Endothelial cell of umbilical vein (primary cell): ENCODE data around the gene TM2D1. TPM values are rescaled to one million over a fixed set of nuclear protein-coding genes. Genes with fewer than 3 reads are reported as not detected.

Experiments used
- BruUV-seq: library from RNA; stranded (reverse); fragments of 400-500 nt; replicated peaks from 2 replicates; lab custom pipeline; 2021; lab: Mats Ljungman, UMichigan
- CTCF ChIA-PET: fragments of 300-600, 350-600 bp; sonication (Branson Sonifier 250); formaldehyde crosslinking; loops from one replicate; lab custom pipeline; 2021; ENCODE audit warnings: antibody characterized with exemption, inconsistent platforms; lab: Charles Lee
- POLR2A ChIA-PET: fragments of 300-600, 350-600 bp; sonication (Branson Sonifier 250); formaldehyde crosslinking; loops from one replicate; lab custom pipeline; 2021; ENCODE audit warnings: antibody characterized with exemption, inconsistent platforms; lab: Charles Lee
- DNase-seq: peaks from one replicate; pipeline ENCODE4 v3.0.0-alpha.2; 2011; ENCODE audit warnings: low read depth, low spot score
- FAIRE-seq: peaks from 2 replicates; lab custom pipeline; 2011; peaks lifted over from hg19 to GRCh38; lab: Jason Lieb, UNC
- H2AFZ ChIP-seq: 2 replicates; pipeline ENCODE4 v1.6.0; 2012; ENCODE audit warnings: low read depth, low read length, control low read depth, inconsistent platforms
- H3K27ac ChIP-seq: 2 replicates; pipeline ENCODE4 v1.5.1; 2011; ENCODE audit warnings: low read depth, mild to moderate bottlenecking, control low read depth, low read length, moderate library complexity; ENCODE audit not compliant: insufficient read depth
- H3K27me3 ChIP-seq, 2 experiments: 2 replicates each; pipeline versions ENCODE4 v1.6.0 to v1.6.1; 2011; ENCODE audit warnings: low read length in 2 of 2, mixed read lengths in 1 of 2; ENCODE audit not compliant: control insufficient read depth in 2 of 2, insufficient read depth in 2 of 2
- H3K36me3 ChIP-seq, 2 experiments: 2 replicates in 1 of 2; 3 replicates in 1 of 2; pipeline ENCODE4 v1.5.1; 2011; ENCODE audit warnings: low read length in 2 of 2, mild to moderate bottlenecking in 1 of 2, moderate library complexity in 1 of 2; ENCODE audit not compliant: control insufficient read depth in 2 of 2, insufficient read depth in 2 of 2; ENCODE audit errors: extremely low read depth in 1 of 2
- H3K4me1 ChIP-seq: 3 replicates; pipeline ENCODE4 v1.5.1; 2011; ENCODE audit warnings: mild to moderate bottlenecking, low read length; ENCODE audit not compliant: control insufficient read depth, insufficient read depth; ENCODE audit errors: extremely low read depth
- H3K4me2 ChIP-seq: 2 replicates; pipeline ENCODE4 v1.6.1; 2011; ENCODE audit warnings: low read length, control low read depth, mixed read lengths; ENCODE audit not compliant: insufficient read depth
- H3K4me3 ChIP-seq, 3 experiments: fragments of 200-600 bp in 1 of 3; sonication (generic), shearing (Covaris generic) in 1 of 3; replicated peaks in 1 of 3; 2 replicates each; pipeline ENCODE4 v1.5.1; 2011 to 2016; ENCODE audit warnings: control low read depth in 3 of 3, low read length in 3 of 3, mild to moderate bottlenecking in 2 of 3, inconsistent platforms in 1 of 3, low read depth in 1 of 3, moderate library complexity in 1 of 3; ENCODE audit not compliant: insufficient read depth in 1 of 3
- H3K79me2 ChIP-seq: 2 replicates; pipeline ENCODE4 v1.6.0; 2012; ENCODE audit warnings: low read length, inconsistent platforms; ENCODE audit not compliant: control insufficient read depth, insufficient read depth
- H3K9ac ChIP-seq: replicated peaks from 2 replicates; pipeline ENCODE3; 2011; ENCODE audit warnings: low read length, control low read depth; ENCODE audit not compliant: insufficient read depth; ENCODE audit errors: extremely low read depth
- H3K9me1 ChIP-seq: replicated peaks from 3 replicates; pipeline ENCODE4 v1.6.0; 2011; ENCODE audit warnings: mild to moderate bottlenecking, low read length; ENCODE audit not compliant: control insufficient read depth, insufficient read depth; ENCODE audit errors: extremely low read depth
- H3K9me3 ChIP-seq: replicated peaks from 2 replicates; pipeline ENCODE4 v1.5.1; 2012; ENCODE audit warnings: low read length, inconsistent platforms; ENCODE audit not compliant: control insufficient read depth, insufficient read depth
- H4K20me1 ChIP-seq: replicated peaks from 2 replicates; pipeline ENCODE3; 2011; ENCODE audit warnings: mild to moderate bottlenecking, low read length; ENCODE audit not compliant: control insufficient read depth, insufficient read depth; ENCODE audit errors: extremely low read depth
- CTCF ChIP-seq, 2 donors: IDR thresholded peaks; 1 replicate in 1 of 2; 2 replicates in 1 of 2; pipeline ENCODE4 v1.5.1; 2011; ENCODE audit warnings: low read length in 2 of 2, mild to moderate bottlenecking in 2 of 2, moderate library complexity in 2 of 2, control low read depth in 1 of 2, inconsistent platforms in 1 of 2, low read depth in 1 of 2; ENCODE audit not compliant: insufficient read depth in 1 of 2; ENCODE audit errors: extremely low read depth in 1 of 2
- EZH2 ChIP-seq: IDR thresholded peaks from 2 replicates; pipeline ENCODE4 v1.6.1; 2012; ENCODE audit warnings: borderline replicate concordance, low read depth, mild to moderate bottlenecking, moderate library complexity, low read length, inconsistent platforms; ENCODE audit not compliant: severe bottlenecking
- FOS ChIP-seq: IDR thresholded peaks from 2 replicates; pipeline ENCODE4 v1.6.1; 2011; ENCODE audit warnings: mild to moderate bottlenecking, low read length, moderate library complexity, borderline replicate concordance; ENCODE audit not compliant: insufficient read depth
- GATA2 ChIP-seq: IDR thresholded peaks from 2 replicates; pipeline ENCODE4 v1.7.0; 2011; ENCODE audit warnings: low read depth, mild to moderate bottlenecking, moderate library complexity, mixed read lengths, low read length; ENCODE audit not compliant: insufficient read length, insufficient read depth
- JUN ChIP-seq: IDR thresholded peaks from 2 replicates; pipeline ENCODE4 v1.6.1; 2011; ENCODE audit warnings: borderline replicate concordance, low read depth; ENCODE audit not compliant: insufficient read length, insufficient read depth
- MYC ChIP-seq: IDR thresholded peaks from one replicate; pipeline ENCODE4 v1.6.1; 2011; ENCODE audit warnings: mild to moderate bottlenecking, low read depth, low read length
- POLR2A ChIP-seq: IDR thresholded peaks from 2 replicates; pipeline ENCODE4 v1.6.1; 2012; ENCODE audit warnings: low read depth, mild to moderate bottlenecking, control low read depth, low read length
- POLR2AphosphoS5 ChIP-seq: IDR thresholded peaks from 2 replicates; pipeline ENCODE4 v1.6.1; 2012; ENCODE audit warnings: low read depth, mild to moderate bottlenecking, control low read depth, low read length, moderate library complexity; ENCODE audit not compliant: insufficient read depth
- dilution Hi-C: fragments of 300-500 bp; cut with MboI; formaldehyde crosslinking; loops from one replicate; pipeline ENCODE4 v1.15.0; 2019; ENCODE audit warnings: low sequenced_read_pairs; ENCODE audit not compliant: extremely low pct_ligation_motif_present
- intact Hi-C: fragments of 100-400 bp; cut with micrococcal nuclease; formaldehyde crosslinking; loops from one replicate; pipeline ENCODE4 v1.10.0; 2022
- polyA plus RNA-seq, 4 experiments: library from polyadenylated mRNA; depleted of rRNA in 3 of 4; stranded (reverse) in 3 of 4; unstranded in 1 of 4; fragments of >200 nt; gene quantifications; 2 replicates each; pipeline versions ENCODE4 v1.2.1 to v1.2.3, GENCODE V29; 2011 to 2012; ENCODE audit warnings: missing spikeins in 1 of 4
- total RNA-seq: library from RNA; stranded (reverse); gene quantifications from 2 replicates; pipeline ENCODE4 v1.2.3, GENCODE V29; 2021
- TF ChIP-seq, protein P1 (sequence below): IDR thresholded peaks from 2 replicates; pipeline ENCODE4 v1.6.1; 2011; ENCODE audit not compliant: insufficient read depth, insufficient read length

Gene TM2D1
- total and polyA plus RNA-seq, 2 donors (not counting 3 experiments of a cell fraction or from before 2014, with no cell fraction given): 37.5 to 50.0 TPM

DNA sequence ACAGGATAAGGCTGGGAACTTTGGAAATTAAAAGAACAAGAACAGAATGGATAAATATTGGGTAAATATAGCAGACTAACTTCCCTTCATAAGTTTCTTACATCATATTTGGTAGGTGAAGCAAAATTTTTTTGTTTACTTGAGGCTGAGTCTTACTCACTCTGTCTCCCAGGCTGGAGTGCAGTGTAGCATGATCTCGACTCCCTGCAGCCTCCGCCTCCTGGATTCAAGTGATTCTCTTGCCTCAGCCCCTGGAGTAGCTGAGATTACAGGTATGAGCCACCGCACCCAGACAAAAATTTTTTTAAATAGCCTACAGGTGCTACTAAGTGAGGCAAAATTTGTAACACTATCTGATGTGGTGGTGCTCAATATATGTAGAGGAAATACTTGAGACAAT is 50.7 kb downstream of the TM2D1 start:
- ChIA-PET CTCF (interaction anchor here (1.2 kb wide), 1 partner anchor 10 kb away, joined by 3 read pairs; no protein-coding TSS in a partner anchor), POLR2A (no interaction called here)
- Histone ChIP-seq H3K9me3 (no peaks in the 10 kb centered on the region), H3K27me3 (no peaks in the 10 kb centered on the region), H4K20me1 (no peaks in the 10 kb centered on the region), H3K79me2 (no peaks in the 10 kb centered on the region), H3K4me1 (no peaks in the 10 kb centered on the region), H3K4me3 (no peak overlapping the region), H3K27ac (no peak overlapping the region), H3K9me1 (no peaks in the 10 kb centered on the region), H3K9ac (no peak overlapping the region), H2AFZ (no peak overlapping the region), H3K36me3 (no peaks in the 10 kb centered on the region), H3K4me2 (no peak overlapping the region)
- DNase-seq: no peak
- no peak for FAIRE-seq
- no TSS peak for BruUV-seq
- intact Hi-C loops (no loop called here), dilution Hi-C loops (no loop called here)
- TF ChIP-seq FOS (no peak), POLR2A (no peak), JUN (no peak), CTCF (IDR thresholded peaks at IDR 0.05; ENCODE audit: extremely low read depth in 1 of 2, insufficient read depth in 1 of 2, low read depth in 1 of 2, low read length in 2 of 2) (no peak), EZH2 (no peak), GATA2 (no peak), POLR2AphosphoS5 (no peak), MYC (no peak)
- TF ChIP-seq, protein P1, sequence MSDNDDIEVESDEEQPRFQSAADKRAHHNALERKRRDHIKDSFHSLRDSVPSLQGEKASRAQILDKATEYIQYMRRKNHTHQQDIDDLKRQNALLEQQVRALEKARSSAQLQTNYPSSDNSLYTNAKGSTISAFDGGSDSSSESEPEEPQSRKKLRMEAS: no peak
